ENCODE measurements around the gene EPHA1.

The EPHA1 gene

GRCh38 chr7:143383642-143383957 lies 25.1 kb downstream of the EPHA1 start:
- Histone ChIP-seq H3K27me3 (ENCODE audit: control insufficient read depth in 2 of 2, insufficient read depth in 2 of 2, low read length in 2 of 2) (no peaks in the 10 kb centered on the region), H3K36me3 (ENCODE audit: control insufficient read depth in 2 of 2, insufficient read depth in 2 of 2, low read length in 2 of 2) (peaks cover 9 to 10% of the 10 kb centered on the region in 2 donors), H3K9ac (ENCODE audit: low read depth in 1 of 2, low read length in 2 of 2) (peak overlapping the region in 1 of 2 donors; percentile 5), H3K9me3 (ENCODE audit: control insufficient read depth in 2 of 2, low read length in 2 of 2) (no peaks in the 10 kb centered on the region), H3K4me1 (ENCODE audit: control insufficient read depth in 2 of 2, insufficient read depth in 2 of 2, low read length in 2 of 2) (peaks cover 35 to 37% of the 10 kb centered on the region in 2 donors), H3K4me3 (ENCODE audit: low read length in 2 of 2) (peak overlapping the region in 1 of 2 donors; percentile 17), H3K27ac (ENCODE audit: low read depth in 2 of 2, low read length in 2 of 2) (peak overlapping the region; percentile 13 to 35)

GRCh38 chr7:143382791-143383641 lies 25.6 kb downstream of the EPHA1 start:
- H3K27me3 ChIP-seq (ENCODE audit: control insufficient read depth in 2 of 2, insufficient read depth in 2 of 2, low read length in 2 of 2): no peaks in the 10 kb centered on the region
- H3K27ac ChIP-seq (ENCODE audit: low read depth in 2 of 2, low read length in 2 of 2): peak overlapping the region; percentile 13 to 98
- peaks cover 5 to 6% of the 10 kb centered on the region in 2 donors for H3K36me3 ChIP-seq (ENCODE audit: control insufficient read depth in 2 of 2, insufficient read depth in 2 of 2, low read length in 2 of 2)
- peak overlapping the region; percentile 82 to 93 for H3K4me3 ChIP-seq (ENCODE audit: low read length in 2 of 2)
- H3K4me1 ChIP-seq (ENCODE audit: control insufficient read depth in 2 of 2, insufficient read depth in 2 of 2, low read length in 2 of 2): peaks cover 35 to 37% of the 10 kb centered on the region in 2 donors
- no peaks in the 10 kb centered on the region for H3K9me3 ChIP-seq (ENCODE audit: control insufficient read depth in 2 of 2, low read length in 2 of 2)
- peak overlapping the region in 1 of 2 donors; percentile 21 for H3K9ac ChIP-seq (ENCODE audit: low read depth in 1 of 2, low read length in 2 of 2)

DNA sequence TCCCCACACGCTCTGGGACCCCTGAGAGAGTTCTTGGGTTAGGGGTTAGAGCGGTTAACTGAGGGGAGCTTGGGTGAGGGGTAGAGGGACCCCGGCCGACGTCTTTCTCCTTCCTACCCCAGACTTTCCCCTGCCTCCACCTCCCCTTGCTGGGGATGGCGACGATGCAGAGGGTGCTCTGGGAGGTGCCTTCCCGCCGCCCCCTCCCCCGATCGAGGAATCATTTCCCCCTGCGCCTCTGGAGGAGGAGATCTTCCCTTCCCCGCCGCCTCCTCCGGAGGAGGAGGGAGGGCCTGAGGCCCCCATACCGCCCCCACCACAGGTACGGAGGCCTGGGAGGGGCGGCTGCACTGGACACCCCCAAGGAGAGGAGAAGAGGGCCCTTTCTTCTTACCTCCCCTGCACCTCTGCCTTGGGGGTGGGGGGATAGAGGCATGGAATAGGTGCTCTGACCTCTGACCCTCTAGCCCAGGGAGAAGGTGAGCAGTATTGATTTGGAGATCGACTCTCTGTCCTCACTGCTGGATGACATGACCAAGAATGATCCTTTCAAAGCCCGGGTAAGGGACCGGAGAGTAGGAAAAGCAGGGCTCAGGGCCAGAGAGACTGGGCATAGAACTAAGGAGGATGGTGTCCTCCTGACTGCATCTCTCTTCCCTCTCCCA lies 26.4 kb downstream of the EPHA1 start:
- Histone ChIP-seq H3K27ac (ENCODE audit: low read depth in 2 of 2, low read length in 2 of 2) (peak overlapping the region; percentile 98), H3K9ac (ENCODE audit: low read depth in 1 of 2, low read length in 2 of 2) (peak overlapping the region; percentile 75 to 97), H3K36me3 (ENCODE audit: control insufficient read depth in 2 of 2, insufficient read depth in 2 of 2, low read length in 2 of 2) (peaks cover 0 to 2% of the 10 kb centered on the region in 2 donors), H3K9me3 (ENCODE audit: control insufficient read depth in 2 of 2, low read length in 2 of 2) (no peaks in the 10 kb centered on the region), H3K4me1 (ENCODE audit: control insufficient read depth in 2 of 2, insufficient read depth in 2 of 2, low read length in 2 of 2) (peaks cover 35 to 37% of the 10 kb centered on the region in 2 donors), H3K27me3 (ENCODE audit: control insufficient read depth in 2 of 2, insufficient read depth in 2 of 2, low read length in 2 of 2) (no peaks in the 10 kb centered on the region), H3K4me3 (ENCODE audit: low read length in 2 of 2) (peak overlapping the region; percentile 82 to 93)

DNA sequence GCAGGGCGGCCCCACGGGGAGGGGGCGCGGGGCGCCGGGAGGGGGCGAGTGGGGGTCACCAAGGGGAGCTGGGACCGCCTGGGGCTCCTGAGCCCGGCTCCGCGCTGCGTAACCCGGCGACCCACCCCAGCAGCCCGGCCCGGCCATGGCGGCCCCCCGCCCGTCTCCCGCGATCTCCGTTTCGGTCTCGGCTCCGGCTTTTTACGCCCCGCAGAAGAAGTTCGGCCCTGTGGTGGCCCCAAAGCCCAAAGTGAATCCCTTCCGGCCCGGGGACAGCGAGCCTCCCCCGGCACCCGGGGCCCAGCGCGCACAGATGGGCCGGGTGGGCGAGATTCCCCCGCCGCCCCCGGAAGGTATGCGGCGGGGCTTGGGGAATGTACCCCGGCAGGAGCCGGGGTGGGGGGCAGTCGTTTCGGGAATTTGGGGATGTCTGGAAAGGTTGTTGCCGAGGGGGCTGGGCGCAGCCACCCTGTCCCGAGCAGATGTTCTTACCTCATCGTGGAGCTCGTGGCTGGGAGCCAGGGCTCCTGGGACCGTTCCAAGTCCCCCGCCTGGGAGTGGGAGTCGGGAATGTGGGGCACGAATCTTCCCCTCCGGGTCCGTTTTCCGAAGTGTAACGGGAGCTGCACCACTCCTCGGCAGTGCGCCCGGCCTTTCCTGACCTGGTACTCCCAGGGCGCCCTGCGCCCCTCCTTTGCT lies 27.1 kb downstream of the EPHA1 start:
- Histone ChIP-seq H3K27me3 (ENCODE audit: control insufficient read depth in 2 of 2, insufficient read depth in 2 of 2, low read length in 2 of 2) (no peaks in the 10 kb centered on the region), H3K27ac (ENCODE audit: low read depth in 2 of 2, low read length in 2 of 2) (peak overlapping the region; percentile 98), H3K4me3 (ENCODE audit: low read length in 2 of 2) (peak overlapping the region; percentile 82 to 93), H3K9ac (ENCODE audit: low read depth in 1 of 2, low read length in 2 of 2) (peak overlapping the region; percentile 75 to 97), H3K9me3 (ENCODE audit: control insufficient read depth in 2 of 2, low read length in 2 of 2) (no peaks in the 10 kb centered on the region), H3K36me3 (ENCODE audit: control insufficient read depth in 2 of 2, insufficient read depth in 2 of 2, low read length in 2 of 2) (peaks cover 0 to 2% of the 10 kb centered on the region in 2 donors), H3K4me1 (ENCODE audit: control insufficient read depth in 2 of 2, insufficient read depth in 2 of 2, low read length in 2 of 2) (peaks cover 35 to 37% of the 10 kb centered on the region in 2 donors)

- no peaks in the 10 kb centered on the region for H3K27me3 ChIP-seq (ENCODE audit: control insufficient read depth in 2 of 2, insufficient read depth in 2 of 2, low read length in 2 of 2)
- H3K9me3 ChIP-seq (ENCODE audit: control insufficient read depth in 2 of 2, low read length in 2 of 2): no peaks in the 10 kb centered on the region
- H3K27ac ChIP-seq (ENCODE audit: low read depth in 2 of 2, low read length in 2 of 2): peak within 1 kb of the TSS; percentile 98
- peak within 1 kb of the TSS; percentile 97 for H3K9ac ChIP-seq (ENCODE audit: low read depth in 1 of 2, low read length in 2 of 2)
- peaks cover 32 to 33% of the 10 kb centered on the region in 2 donors for H3K4me1 ChIP-seq (ENCODE audit: control insufficient read depth in 2 of 2, insufficient read depth in 2 of 2, low read length in 2 of 2)
- peak within 1 kb of the TSS; percentile 82 to 93 for H3K4me3 ChIP-seq (ENCODE audit: low read length in 2 of 2)
- H3K36me3 ChIP-seq (ENCODE audit: control insufficient read depth in 2 of 2, insufficient read depth in 2 of 2, low read length in 2 of 2): peaks cover 0 to 2% of the 10 kb centered on the region in 2 donors
Measured at GRCh38 chr7:143380646-143381426, 27.8 kb downstream of the EPHA1 start, which contains the start of gene ZYX. TSS of gene ZYX (plus strand) at chr7:143381345. CDS start at chr7:143381572, 227 bp downstream.

DNA sequence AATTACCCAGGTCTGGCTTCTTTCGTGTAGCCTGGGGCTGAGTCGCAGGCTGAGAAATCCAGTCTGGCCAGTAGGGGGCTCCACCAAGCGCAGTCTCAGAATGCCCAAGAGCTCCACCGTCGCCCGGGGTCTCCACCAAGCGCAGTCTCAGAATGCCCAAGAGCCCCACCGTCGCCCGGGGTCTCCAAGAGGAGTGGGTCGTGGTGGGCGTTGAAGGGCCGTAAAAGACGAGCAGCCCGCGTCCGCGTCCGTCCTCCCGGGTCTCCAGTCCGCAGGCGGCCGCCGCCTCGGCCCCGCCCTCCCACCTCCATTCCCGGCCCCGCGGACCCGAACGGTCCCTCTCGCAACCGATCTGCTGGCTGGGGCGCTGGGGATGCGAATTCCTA lies 28.4 kb downstream of the EPHA1 start:
- H3K9ac ChIP-seq (ENCODE audit: low read depth in 1 of 2, low read length in 2 of 2): peak overlapping the region; percentile 97
- H3K36me3 ChIP-seq (ENCODE audit: control insufficient read depth in 2 of 2, insufficient read depth in 2 of 2, low read length in 2 of 2): peaks cover 0 to 2% of the 10 kb centered on the region in 2 donors
- no peaks in the 10 kb centered on the region for H3K27me3 ChIP-seq (ENCODE audit: control insufficient read depth in 2 of 2, insufficient read depth in 2 of 2, low read length in 2 of 2)
- peak overlapping the region; percentile 82 to 93 for H3K4me3 ChIP-seq (ENCODE audit: low read length in 2 of 2)
- peaks cover 33 to 36% of the 10 kb centered on the region in 2 donors for H3K4me1 ChIP-seq (ENCODE audit: control insufficient read depth in 2 of 2, insufficient read depth in 2 of 2, low read length in 2 of 2)
- H3K27ac ChIP-seq (ENCODE audit: low read depth in 2 of 2, low read length in 2 of 2): peak overlapping the region; percentile 98
- H3K9me3 ChIP-seq (ENCODE audit: control insufficient read depth in 2 of 2, low read length in 2 of 2): no peaks in the 10 kb centered on the region

GRCh38 chr7:143379611-143380259 lies 28.9 kb downstream of the EPHA1 start:
- Histone ChIP-seq H3K27me3 (ENCODE audit: control insufficient read depth in 2 of 2, insufficient read depth in 2 of 2, low read length in 2 of 2) (no peaks in the 10 kb centered on the region), H3K9ac (ENCODE audit: low read depth in 1 of 2, low read length in 2 of 2) (peak overlapping the region; percentile 97), H3K9me3 (ENCODE audit: control insufficient read depth in 2 of 2, low read length in 2 of 2) (no peaks in the 10 kb centered on the region), H3K36me3 (ENCODE audit: control insufficient read depth in 2 of 2, insufficient read depth in 2 of 2, low read length in 2 of 2) (peaks cover 0 to 2% of the 10 kb centered on the region in 2 donors), H3K4me3 (ENCODE audit: low read length in 2 of 2) (peak overlapping the region; percentile 82 to 93), H3K27ac (ENCODE audit: low read depth in 2 of 2, low read length in 2 of 2) (peak overlapping the region; percentile 98), H3K4me1 (ENCODE audit: control insufficient read depth in 2 of 2, insufficient read depth in 2 of 2, low read length in 2 of 2) (peaks cover 30 to 36% of the 10 kb centered on the region in 2 donors)

- no peaks in the 10 kb centered on the region for H3K27me3 ChIP-seq (ENCODE audit: control insufficient read depth in 2 of 2, insufficient read depth in 2 of 2, low read length in 2 of 2)
- H3K27ac ChIP-seq (ENCODE audit: low read depth in 2 of 2, low read length in 2 of 2): no peak overlapping the region
- peaks cover 9 to 26% of the 10 kb centered on the region in 2 donors for H3K4me1 ChIP-seq (ENCODE audit: control insufficient read depth in 2 of 2, insufficient read depth in 2 of 2, low read length in 2 of 2)
Measured at GRCh38 chr7:143376396-143376795, 32.3 kb downstream of the EPHA1 start.

More at GRCh38 chr7:143376396-143376795, 32.3 kb downstream of the EPHA1 start:
- Histone ChIP-seq H3K9ac (ENCODE audit: low read depth in 1 of 2, low read length in 2 of 2) (no peak overlapping the region), H3K4me3 (ENCODE audit: low read length in 2 of 2) (no peak overlapping the region), H3K9me3 (ENCODE audit: control insufficient read depth in 2 of 2, low read length in 2 of 2) (no peaks in the 10 kb centered on the region), H3K36me3 (ENCODE audit: control insufficient read depth in 2 of 2, insufficient read depth in 2 of 2, low read length in 2 of 2) (no peaks in the 10 kb centered on the region)

All from mucosa of rectum (tissue), 2 donors.